H1 (cell line): ENCODE measurements around the gene PCDHA1. TPM values are rescaled to one million over a fixed set of nuclear protein-coding genes. Genes with fewer than 3 reads are reported as not detected.

ENCODE experiments used
- CTCF ChIA-PET: fragments of 300-600 bp; sonication (Branson Sonifier 250); formaldehyde crosslinking; loops from one replicate; lab custom pipeline; 2021; ENCODE audit not compliant: partially characterized antibody; lab: Charles Lee
- POLR2A ChIA-PET: fragments of 300-600 bp; sonication (Branson Sonifier 250); formaldehyde crosslinking; loops from one replicate; lab custom pipeline; 2021; ENCODE audit warnings: inconsistent platforms; ENCODE audit not compliant: partially characterized antibody; lab: Charles Lee
- DNase-seq, 2 experiments: peaks; one replicate each; pipeline versions ENCODE4 v3.0.0 to v3.0.0-alpha.2; 2010 to 2022; ENCODE audit warnings: low spot score in 2 of 2, low read depth in 1 of 2, mixed read lengths in 1 of 2
- FAIRE-seq: peaks from 2 replicates; lab custom pipeline; 2011; peaks lifted over from hg19 to GRCh38; lab: Jason Lieb, UNC
- H2AFZ ChIP-seq: 2 replicates; pipeline ENCODE4 v1.8.1; 2012; ENCODE audit warnings: low read length, inconsistent platforms
- H2AK5ac ChIP-seq: 2 replicates; pipeline ENCODE4 v1.6.1; 2013; ENCODE audit warnings: low read depth, low read length
- H2BK120ac ChIP-seq: replicated peaks from 2 replicates; pipeline ENCODE3; 2013; ENCODE audit warnings: low read depth, low read length, inconsistent platforms
- H2BK12ac ChIP-seq: 2 replicates; pipeline ENCODE4 v1.6.1; 2013; ENCODE audit warnings: low read depth, low read length
- H2BK15ac ChIP-seq: 2 replicates; pipeline ENCODE4 v1.6.1; 2013; ENCODE audit warnings: low read length
- H2BK20ac ChIP-seq: 2 replicates; pipeline ENCODE4 v1.6.1; 2013; ENCODE audit warnings: low read length
- H2BK5ac ChIP-seq: 2 replicates; pipeline ENCODE4 v1.6.1; 2013; ENCODE audit warnings: low read depth, low read length
- H3K14ac ChIP-seq: 2 replicates; pipeline ENCODE4 v1.6.1; 2013; ENCODE audit warnings: inconsistent platforms; ENCODE audit not compliant: insufficient read length
- H3K18ac ChIP-seq: 2 replicates; pipeline ENCODE4 v1.6.1; 2013; ENCODE audit warnings: low read length; ENCODE audit errors: extremely low read depth
- H3K23ac ChIP-seq: 2 replicates; pipeline ENCODE4 v1.6.1; 2013; ENCODE audit warnings: inconsistent platforms; ENCODE audit not compliant: insufficient read length
- H3K23me2 ChIP-seq: 2 replicates; pipeline ENCODE4 v1.6.1; 2013; ENCODE audit warnings: low read depth, low read length
- H3K27ac ChIP-seq: 2 replicates; pipeline ENCODE4 v1.6.1; 2011; ENCODE audit warnings: low read depth, low read length, inconsistent platforms
- H3K27me3 ChIP-seq, 4 experiments: replicated peaks in 1 of 4; 1 replicate in 1 of 4; 2 replicates in 3 of 4; pipeline versions ENCODE4 v1.6.1 to v1.8.1; 2011 to 2013; ENCODE audit warnings: low read length in 3 of 4, mild to moderate bottlenecking in 3 of 4, inconsistent platforms in 2 of 4, mixed read lengths in 2 of 4, moderate library complexity in 1 of 4; ENCODE audit not compliant: control insufficient read depth in 3 of 4, insufficient read depth in 3 of 4; ENCODE audit errors: extremely low read depth in 1 of 4
- H3K36me3 ChIP-seq, 4 experiments: 2 replicates each; pipeline versions ENCODE4 v1.6.1 to v1.8.1; 2011 to 2013; ENCODE audit warnings: mild to moderate bottlenecking in 4 of 4, low read length in 3 of 4, moderate library complexity in 2 of 4, control low read depth in 1 of 4, inconsistent platforms in 1 of 4; ENCODE audit not compliant: insufficient read depth in 4 of 4, control insufficient read depth in 2 of 4
- H3K4ac ChIP-seq: replicated peaks from 2 replicates; pipeline ENCODE3; 2013; ENCODE audit warnings: low read length, low read depth, mixed read lengths, inconsistent platforms; ENCODE audit not compliant: insufficient read length
- H3K4me1 ChIP-seq, 4 experiments: replicated peaks in 1 of 4; 1 replicate in 1 of 4; 2 replicates in 3 of 4; pipeline versions ENCODE4 v1.6.1 to v1.8.1; 2011 to 2013; ENCODE audit warnings: low read length in 3 of 4, inconsistent platforms in 2 of 4, mixed read lengths in 1 of 4; ENCODE audit not compliant: insufficient read depth in 4 of 4, control insufficient read depth in 3 of 4
- H3K4me2 ChIP-seq, 2 experiments: 2 replicates each; pipeline versions ENCODE4 v1.6.1 to v1.8.1; 2011 to 2013; ENCODE audit warnings: low read depth in 2 of 2, low read length in 2 of 2, control low read depth in 1 of 2, inconsistent platforms in 1 of 2, mild to moderate bottlenecking in 1 of 2; ENCODE audit not compliant: insufficient read depth in 1 of 2
- H3K4me3 ChIP-seq, 4 experiments: fragments of 200-600, 300-600 bp in 1 of 4; sonication (generic), shearing (Covaris generic), sonication (Bioruptor Twin) in 1 of 4; 2 replicates each; pipeline versions ENCODE4 v1.5.1 to v1.8.1; 2011 to 2016; ENCODE audit warnings: low read length in 4 of 4, low read depth in 3 of 4, control low read depth in 2 of 4, inconsistent platforms in 2 of 4, mild to moderate bottlenecking in 2 of 4, mixed read lengths in 1 of 4, moderate library complexity in 1 of 4; ENCODE audit not compliant: insufficient read depth in 2 of 4; ENCODE audit errors: extremely low read depth in 1 of 4
- H3K56ac ChIP-seq: replicated peaks from 2 replicates; pipeline ENCODE3; 2013; ENCODE audit warnings: low read depth, mild to moderate bottlenecking, mixed read lengths, low read length, inconsistent platforms; ENCODE audit not compliant: insufficient read length
- H3K79me1 ChIP-seq: 2 replicates; pipeline ENCODE4 v1.6.1; 2013; ENCODE audit warnings: low read depth, low read length, control low read depth
- H3K79me2 ChIP-seq, 2 experiments: 2 replicates each; pipeline versions ENCODE4 v1.6.1 to v1.8.1; 2012 to 2013; ENCODE audit warnings: low read length in 2 of 2, mild to moderate bottlenecking in 2 of 2, inconsistent platforms in 1 of 2; ENCODE audit not compliant: insufficient read depth in 2 of 2, control insufficient read depth in 1 of 2
- H3K9ac ChIP-seq, 4 experiments: replicated peaks in 1 of 4; 1 replicate in 1 of 4; 2 replicates in 3 of 4; pipeline versions ENCODE4 v1.6.1 to v1.8.1; 2011 to 2013; ENCODE audit warnings: low read depth in 3 of 4, low read length in 3 of 4, control low read depth in 2 of 4, mild to moderate bottlenecking in 2 of 4, moderate library complexity in 2 of 4, inconsistent platforms in 1 of 4; ENCODE audit errors: extremely low read depth in 1 of 4
- H3K9me3 ChIP-seq, 2 experiments: 2 replicates each; pipeline versions ENCODE4 v1.6.1 to v1.8.1; 2012 to 2013; ENCODE audit warnings: mild to moderate bottlenecking in 2 of 2, moderate library complexity in 2 of 2, control low read depth in 1 of 2, inconsistent platforms in 1 of 2, low read depth in 1 of 2, low read length in 1 of 2, mixed read lengths in 1 of 2; ENCODE audit not compliant: insufficient read depth in 2 of 2
- H4K20me1 ChIP-seq, 2 experiments: replicated peaks in 1 of 2; 2 replicates each; pipeline versions ENCODE3 to v1.8.1; 2011 to 2013; ENCODE audit warnings: inconsistent platforms in 2 of 2, low read length in 2 of 2, mild to moderate bottlenecking in 1 of 2; ENCODE audit not compliant: insufficient read depth in 2 of 2, control insufficient read depth in 1 of 2
- H4K5ac ChIP-seq: 2 replicates; pipeline ENCODE4 v1.6.1; 2013; ENCODE audit warnings: low read length, low read depth, mixed read lengths, inconsistent platforms; ENCODE audit not compliant: insufficient read length
- H4K8ac ChIP-seq: 2 replicates; pipeline ENCODE4 v1.8.0; 2013; ENCODE audit warnings: mild to moderate bottlenecking, moderate library complexity, low read length, inconsistent platforms; ENCODE audit not compliant: insufficient read depth; ENCODE audit errors: extremely low read depth
- H4K91ac ChIP-seq: replicated peaks from 2 replicates; pipeline ENCODE3; 2013; ENCODE audit warnings: low read length, mixed read lengths, inconsistent platforms; ENCODE audit not compliant: insufficient read length
- ASH2L ChIP-seq: fragments of 200-600, 300-600 bp; sonication (generic); IDR thresholded peaks from one replicate; pipeline ENCODE4 v1.7.1; 2017; ENCODE audit warnings: low read length
- CHD1 ChIP-seq: IDR thresholded peaks from 2 replicates; pipeline ENCODE4 v1.6.1; 2012; ENCODE audit warnings: low read depth, low read length, improper control_type of control experiment
- EZH2 ChIP-seq: fragments of 200-600 bp; sonication (generic); IDR thresholded peaks from 2 replicates; pipeline ENCODE4 v1.7.1; 2012; ENCODE audit warnings: low read depth, mild to moderate bottlenecking, moderate library complexity, low read length, inconsistent platforms; ENCODE audit not compliant: severe bottlenecking
- PHF8 ChIP-seq: fragments of 200-600 bp; sonication (generic); conservative IDR thresholded peaks from 2 replicates; pipeline ENCODE4 v1.7.1; 2012; ENCODE audit warnings: low read depth, mild to moderate bottlenecking, inconsistent platforms, low read length, moderate library complexity
- POLR2AphosphoS5 ChIP-seq: IDR thresholded peaks from 2 replicates; pipeline ENCODE4 v1.6.1; 2011; ENCODE audit warnings: low read depth, low read length
- RAD21 ChIP-seq, 2 experiments: IDR thresholded peaks in 1 of 2; conservative IDR thresholded peaks in 1 of 2; 2 replicates each; pipeline ENCODE4 v1.6.1; 2011; ENCODE audit warnings: low read depth in 2 of 2, low read length in 2 of 2, improper control_type of control experiment in 1 of 2, inconsistent platforms in 1 of 2, mild to moderate bottlenecking in 1 of 2, moderate library complexity in 1 of 2
- WGBS, 2 experiments: shearing (Covaris generic) in 1 of 2; methylation state at CpG; one replicate each; pipeline versions ENCODE4 v1.1.6 to v1.1.7; 2013 to 2015; ENCODE audit warnings: low lambda C conversion rate in 2 of 2, mixed read lengths in 2 of 2, inconsistent platforms in 1 of 2, low coverage in 1 of 2, missing lambda C conversion rate in 1 of 2; ENCODE audit not compliant: insufficient replicate concordance in 2 of 2, insufficient coverage in 1 of 2, insufficient read length in 1 of 2; ENCODE audit errors: extremely low coverage in 1 of 2, missing lambda C conversion rate in 1 of 2; 5-methylcytosine and 5-hydroxymethylcytosine counted together
- polyA plus RNA-seq, 7 experiments: library from polyadenylated mRNA; depleted of rRNA in 3 of 7; stranded (reverse) in 5 of 7; unstranded in 2 of 7; fragments of >200 nt in 5 of 7; fragments of 200-250 nt in 2 of 7; gene quantifications; 1 replicate in 5 of 7; 2 replicates in 1 of 7; 4 replicates in 1 of 7; pipeline versions ENCODE4 v1.2.1 to v1.2.3, GENCODE V29; 2011 to 2013; ENCODE audit warnings: missing spikeins in 2 of 7, mixed read lengths in 2 of 7
- total RNA-seq: library from RNA; stranded (reverse); fragmentation: NEBNext Ultra II Directional; extraction: Animal tissue kit (Norgen Biotek cat#: 25700); gene quantifications from 2 replicates; pipeline ENCODE4 v1.2.1, GENCODE V29; 2021
- TF ChIP-seq, protein P1 (sequence below): IDR thresholded peaks from 2 replicates; pipeline ENCODE4 v1.6.1; 2012; ENCODE audit warnings: inconsistent platforms

Gene PCDHA1
- total and polyA plus RNA-seq, 2 of the 8 experiments (the other 6 are each of a cell fraction or from before 2014, with no cell fraction given), result 0.23 to 0.50 TPM

DNA sequence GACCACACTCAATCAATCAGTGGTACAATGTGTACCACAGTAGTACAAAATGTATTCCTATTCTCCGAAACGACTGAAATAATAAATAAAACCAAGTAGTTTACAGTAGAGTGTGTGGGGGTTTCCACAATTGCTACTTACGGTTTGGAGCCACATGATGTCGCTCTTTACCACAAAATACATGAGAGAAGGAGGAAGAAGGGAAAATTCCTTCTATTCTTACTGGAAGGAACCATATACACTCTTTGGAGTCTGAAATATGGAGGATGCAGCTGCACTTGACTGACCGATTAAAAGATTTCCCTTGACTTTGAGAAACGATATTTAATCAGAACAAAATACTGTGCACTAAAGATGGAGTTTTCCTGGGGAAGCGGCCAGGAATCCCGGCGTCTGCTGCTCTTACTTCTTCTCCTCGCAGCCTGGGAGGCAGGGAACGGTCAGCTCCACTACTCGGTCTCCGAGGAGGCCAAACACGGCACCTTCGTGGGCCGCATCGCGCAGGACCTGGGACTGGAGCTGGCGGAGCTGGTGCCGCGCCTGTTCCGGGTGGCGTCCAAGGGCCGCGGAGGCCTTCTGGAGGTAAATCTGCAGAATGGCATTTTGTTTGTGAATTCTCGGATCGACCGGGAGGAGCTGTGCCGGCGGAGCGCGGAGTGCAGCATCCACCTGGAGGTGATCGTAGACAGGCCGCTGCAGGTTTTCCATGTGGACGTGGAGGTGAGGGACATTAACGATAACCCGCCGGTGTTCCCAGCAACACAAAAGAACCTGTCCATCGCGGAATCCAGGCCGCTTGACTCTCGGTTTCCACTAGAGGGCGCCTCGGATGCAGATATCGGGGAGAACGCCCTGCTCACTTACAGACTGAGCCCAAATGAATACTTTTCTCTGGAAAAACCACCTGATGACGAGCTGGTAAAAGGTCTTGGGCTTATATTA lies 21.2 kb downstream of the PCDHA1 start, which contains the start of gene PCDHA4:
TSS of gene PCDHA4 (plus strand) at position 235 of the 942 bp plus-strand sequence.
- Histone ChIP-seq H4K20me1 (no peaks in the 10 kb centered on the region), H3K27ac (peak within 1 kb of the TSS; percentile 31; the same call in 1 of the 2 replicates), H3K79me2 (no peaks in the 10 kb centered on the region), H4K8ac (no peak within 1 kb of the TSS), H3K9ac (peak within 1 kb of the TSS; percentile 75 to 90 (median 84)), H3K56ac (no peak within 1 kb of the TSS), H2BK120ac (no peak within 1 kb of the TSS), H2BK5ac (no peak within 1 kb of the TSS), H2BK20ac (no peak within 1 kb of the TSS), H2BK12ac (no peak within 1 kb of the TSS), H3K4ac (no peak within 1 kb of the TSS), H4K5ac (peak within 1 kb of the TSS; percentile 28), H2AK5ac (no peak within 1 kb of the TSS), H3K23me2 (no peaks in the 10 kb centered on the region), H3K23ac (no peak within 1 kb of the TSS), H3K14ac (no peak within 1 kb of the TSS), H3K36me3 (peaks cover 0 to 12% (median 0%) of the 10 kb centered on the region in 4 experiments; a peak in 3 of 8 replicates), H3K79me1 (no peaks in the 10 kb centered on the region), H3K4me3 (peak within 1 kb of the TSS; percentile 80 to 88 (median 85)), H3K27me3 (no peaks in the 10 kb centered on the region), H3K9me3 (peaks cover 0 to 13% of the 10 kb centered on the region in 2 experiments; a peak in 2 of 4 replicates), H4K91ac (no peak within 1 kb of the TSS), H3K4me1 (no peaks in the 10 kb centered on the region), H2BK15ac (no peak within 1 kb of the TSS), H3K18ac (peak within 1 kb of the TSS; percentile 81), H2AFZ (peak within 1 kb of the TSS; percentile 95), H3K4me2 (peak within 1 kb of the TSS; percentile 55 to 59)
- CTCF ChIA-PET, result interaction anchor here (0.6 to 5.5 kb wide), 49 partner anchors 9 to 757 kb away, joined by 3 to 59 read pairs (median 4); partner anchors contain the start of genes PCDHA1, PCDHA10, PCDHA11 and PCDHA12
- FAIRE-seq (peak; percentile 93), DNase-seq (peak in 1 of 2 experiments; percentile 94)
- 5% methylated on average over 36 of the region's 47 CpGs; no CpG with 5 or more reads in 1 of the 2 experiments for WGBS, 2 experiments
- POLR2A ChIA-PET, result interaction anchor here (0.6 to 2.1 kb wide), 8 partner anchors 10 to 233 kb away, joined by 3 to 8 read pairs (median 3); partner anchors contain the start of genes PCDHA1, PCDHA2 and PCDHA6
- TF ChIP-seq RAD21 (IDR thresholded peaks at IDR 0.05 in 1 of 2, conservative IDR thresholded peaks at IDR 0.05 in 1 of 2; ENCODE audit: low read depth in 2 of 2, low read length in 2 of 2), result peak; percentile 75 to 76
- TF ChIP-seq CHD1, result no peak
- peak; percentile 56; the same call in 1 of the 2 replicates for TF ChIP-seq POLR2AphosphoS5
- TF ChIP-seq, protein P1, sequence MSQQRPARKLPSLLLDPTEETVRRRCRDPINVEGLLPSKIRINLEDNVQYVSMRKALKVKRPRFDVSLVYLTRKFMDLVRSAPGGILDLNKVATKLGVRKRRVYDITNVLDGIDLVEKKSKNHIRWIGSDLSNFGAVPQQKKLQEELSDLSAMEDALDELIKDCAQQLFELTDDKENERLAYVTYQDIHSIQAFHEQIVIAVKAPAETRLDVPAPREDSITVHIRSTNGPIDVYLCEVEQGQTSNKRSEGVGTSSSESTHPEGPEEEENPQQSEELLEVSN, result no peak
- TF ChIP-seq EZH2, result no peak
- TF ChIP-seq ASH2L, result peak; percentile 40
- peak; percentile 66 for TF ChIP-seq PHF8
